ENCODE measurements around the gene RIOX2. TPM values are rescaled to one million over a fixed set of nuclear protein-coding genes. Genes with fewer than 3 reads are reported as not detected.

RIOX2 gene
- total and polyA plus RNA-seq, 2 of the 8 experiments (the other 6 are each of a cell fraction or from before 2014, with no cell fraction given), result 3.8 to 16.4 TPM

DNA sequence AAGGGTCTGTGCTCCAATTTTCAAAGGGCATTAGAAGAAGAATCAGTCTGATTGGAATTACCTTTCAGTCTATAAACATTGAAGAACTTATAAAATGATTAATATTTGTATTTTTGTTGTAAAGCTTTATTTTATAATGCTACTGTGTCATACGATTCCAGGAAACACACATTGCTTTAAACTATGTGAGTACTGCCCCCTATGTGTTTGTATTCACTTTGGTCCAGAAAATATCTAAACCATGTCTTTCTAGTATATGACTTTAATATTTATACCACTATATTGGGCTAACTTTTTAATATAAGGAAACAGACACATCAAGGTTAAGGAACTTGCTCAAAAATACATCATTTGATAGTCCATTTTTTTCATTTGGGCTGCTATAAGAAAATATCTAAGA, 3.2 kb upstream of the RIOX2 start:
- no peak overlapping the region for H4K91ac ChIP-seq (replicated peaks; ENCODE audit: insufficient read length, low read length)
- no peak overlapping the region for H2BK5ac ChIP-seq (ENCODE audit: low read depth, low read length)
- H3K79me2 ChIP-seq (ENCODE audit: control insufficient read depth in 1 of 2, insufficient read depth in 2 of 2, low read length in 2 of 2), result no peaks in the 10 kb centered on the region
- H3K27me3 ChIP-seq (replicated peaks in 1 of 4; ENCODE audit: control insufficient read depth in 3 of 4, extremely low read depth in 1 of 4, insufficient read depth in 3 of 4, low read length in 3 of 4), result no peaks in the 10 kb centered on the region
- 96% methylated on average over 1 of the region's 1 CpG; no CpG with 5 or more reads in 1 of the 2 experiments for WGBS, 2 experiments (ENCODE audit: extremely low coverage in 1 of 2, insufficient coverage in 1 of 2, insufficient read length in 1 of 2, insufficient replicate concordance in 2 of 2, low coverage in 1 of 2, low lambda C conversion rate in 2 of 2, missing lambda C conversion rate in 1 of 2)
- H4K8ac ChIP-seq (ENCODE audit: extremely low read depth, insufficient read depth, low read length), result no peak overlapping the region
- peaks cover 0 to 5% (median 0%) of the 10 kb centered on the region in 4 experiments; a peak in 2 of 7 replicates for H3K4me1 ChIP-seq (replicated peaks in 1 of 4; ENCODE audit: control insufficient read depth in 3 of 4, insufficient read depth in 4 of 4, low read length in 3 of 4)
- no peaks in the 10 kb centered on the region for H3K79me1 ChIP-seq (ENCODE audit: low read depth, low read length)
- H3K9me3 ChIP-seq (ENCODE audit: insufficient read depth in 2 of 2, low read depth in 1 of 2, low read length in 1 of 2), result no peaks in the 10 kb centered on the region
- no peak overlapping the region for H3K23ac ChIP-seq (ENCODE audit: insufficient read length)
- CTCF ChIA-PET (ENCODE audit: partially characterized antibody), result interaction anchor here (0.9 to 1.8 kb wide), 3 partner anchors 11 to 148 kb away, joined by 3 to 9 read pairs (median 3); no protein-coding TSS in a partner anchor
- no peak overlapping the region for H2AK5ac ChIP-seq (ENCODE audit: low read depth, low read length)
- POLR2A ChIA-PET (ENCODE audit: partially characterized antibody), result no interaction called here
- H3K23me2 ChIP-seq (ENCODE audit: low read depth, low read length), result peaks cover 4% of the 10 kb centered on the region
- H2BK15ac ChIP-seq (ENCODE audit: low read length), result no peak overlapping the region
- H4K20me1 ChIP-seq (replicated peaks in 1 of 2; ENCODE audit: control insufficient read depth in 1 of 2, insufficient read depth in 2 of 2, low read length in 2 of 2), result no peaks in the 10 kb centered on the region
- no peak overlapping the region for H3K14ac ChIP-seq (ENCODE audit: insufficient read length)
- no peak overlapping the region for H3K4me3 ChIP-seq (ENCODE audit: extremely low read depth in 1 of 4, insufficient read depth in 2 of 4, low read depth in 3 of 4, low read length in 4 of 4)
- H2BK12ac ChIP-seq (ENCODE audit: low read depth, low read length), result no peak overlapping the region
- H2BK120ac ChIP-seq (replicated peaks; ENCODE audit: low read depth, low read length), result no peak overlapping the region
- no peak overlapping the region for H3K4ac ChIP-seq (replicated peaks; ENCODE audit: insufficient read length, low read depth, low read length)
- no peak for FAIRE-seq
- no peaks in the 10 kb centered on the region for H3K36me3 ChIP-seq (ENCODE audit: control insufficient read depth in 2 of 4, insufficient read depth in 4 of 4, low read length in 3 of 4)
- H2AFZ ChIP-seq (ENCODE audit: low read length), result no peak overlapping the region
- H2BK20ac ChIP-seq (ENCODE audit: low read length), result no peak overlapping the region
- H4K5ac ChIP-seq (ENCODE audit: insufficient read length, low read depth, low read length), result no peak overlapping the region
- H3K56ac ChIP-seq (replicated peaks; ENCODE audit: insufficient read length, low read depth, low read length), result no peak overlapping the region
- H3K18ac ChIP-seq (ENCODE audit: extremely low read depth, low read length), result no peak overlapping the region
- no peak overlapping the region for H3K4me2 ChIP-seq (ENCODE audit: insufficient read depth in 1 of 2, low read depth in 2 of 2, low read length in 2 of 2)
- H3K9ac ChIP-seq (replicated peaks in 1 of 4; ENCODE audit: extremely low read depth in 1 of 4, low read depth in 3 of 4, low read length in 3 of 4), result no peak overlapping the region
- no peak overlapping the region for H3K27ac ChIP-seq (ENCODE audit: low read depth, low read length)
- DNase-seq (ENCODE audit: low read depth in 1 of 2, low spot score in 2 of 2), result no peak
- TF ChIP-seq EZH2 (IDR thresholded peaks at IDR 0.05; ENCODE audit: low read depth, low read length, severe bottlenecking) (no peak), SIN3A (conservative IDR thresholded peaks at IDR 0.05 in 1 of 2, IDR thresholded peaks at IDR 0.05 in 1 of 2; ENCODE audit: low read depth in 1 of 2, low read length in 2 of 2) (no peak), NRF1 (IDR thresholded peaks at IDR 0.05; ENCODE audit: low read depth, low read length) (no peak), CTCF (IDR thresholded peaks at IDR 0.05; ENCODE audit: control extremely low read depth in 1 of 3, insufficient read depth in 1 of 3, low read depth in 1 of 3, low read length in 3 of 3) (no peak), GABPA (IDR thresholded peaks at IDR 0.05; ENCODE audit: borderline replicate concordance, insufficient read depth, low read length) (no peak), POLR2AphosphoS5 (IDR thresholded peaks at IDR 0.05; ENCODE audit: low read depth, low read length) (no peak), CEBPB (IDR thresholded peaks at IDR 0.05; ENCODE audit: low read depth, low read length) (no peak)
- TF ChIP-seq, protein P1, sequence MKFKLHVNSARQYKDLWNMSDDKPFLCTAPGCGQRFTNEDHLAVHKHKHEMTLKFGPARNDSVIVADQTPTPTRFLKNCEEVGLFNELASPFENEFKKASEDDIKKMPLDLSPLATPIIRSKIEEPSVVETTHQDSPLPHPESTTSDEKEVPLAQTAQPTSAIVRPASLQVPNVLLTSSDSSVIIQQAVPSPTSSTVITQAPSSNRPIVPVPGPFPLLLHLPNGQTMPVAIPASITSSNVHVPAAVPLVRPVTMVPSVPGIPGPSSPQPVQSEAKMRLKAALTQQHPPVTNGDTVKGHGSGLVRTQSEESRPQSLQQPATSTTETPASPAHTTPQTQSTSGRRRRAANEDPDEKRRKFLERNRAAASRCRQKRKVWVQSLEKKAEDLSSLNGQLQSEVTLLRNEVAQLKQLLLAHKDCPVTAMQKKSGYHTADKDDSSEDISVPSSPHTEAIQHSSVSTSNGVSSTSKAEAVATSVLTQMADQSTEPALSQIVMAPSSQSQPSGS (IDR thresholded peaks at IDR 0.05; ENCODE audit: low read length), result no peak
- TF ChIP-seq, protein P2, sequence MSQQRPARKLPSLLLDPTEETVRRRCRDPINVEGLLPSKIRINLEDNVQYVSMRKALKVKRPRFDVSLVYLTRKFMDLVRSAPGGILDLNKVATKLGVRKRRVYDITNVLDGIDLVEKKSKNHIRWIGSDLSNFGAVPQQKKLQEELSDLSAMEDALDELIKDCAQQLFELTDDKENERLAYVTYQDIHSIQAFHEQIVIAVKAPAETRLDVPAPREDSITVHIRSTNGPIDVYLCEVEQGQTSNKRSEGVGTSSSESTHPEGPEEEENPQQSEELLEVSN (IDR thresholded peaks at IDR 0.05), result no peak
